Liver (tissue), 9 donors: ENCODE results near the gene DNAI2. TPM values are rescaled to one million over a fixed set of nuclear protein-coding genes. Genes with fewer than 3 reads are reported as not detected.

Experiments
- DNase-seq: peaks from one replicate; pipeline ENCODE4 v3.0.0-alpha.2; 2017; ENCODE audit warnings: low spot score
- H3K27ac ChIP-seq, 2 donors: one replicate each; pipeline ENCODE4 v1.7.0; 2013; ENCODE audit warnings: inconsistent platforms in 2 of 2, low read length in 2 of 2, control low read depth in 1 of 2, low read depth in 1 of 2, mild to moderate bottlenecking in 1 of 2
- H3K27me3 ChIP-seq, 4 donors: one replicate each; pipeline versions ENCODE4 v1.6.1 to v1.7.0; 2013; ENCODE audit warnings: low read length in 3 of 4, inconsistent platforms in 1 of 4, mild to moderate bottlenecking in 1 of 4, moderate library complexity in 1 of 4; ENCODE audit not compliant: control insufficient read depth in 4 of 4, insufficient read depth in 4 of 4
- H3K36me3 ChIP-seq, 4 donors: one replicate each; pipeline versions ENCODE4 v1.6.1 to v1.7.0; 2013; ENCODE audit warnings: low read length in 3 of 4, mild to moderate bottlenecking in 3 of 4, low read depth in 1 of 4, moderate library complexity in 1 of 4; ENCODE audit not compliant: control insufficient read depth in 4 of 4, insufficient read depth in 3 of 4
- H3K4me1 ChIP-seq, 4 donors: one replicate each; pipeline versions ENCODE4 v1.6.1 to v1.7.0; 2013; ENCODE audit warnings: low read length in 3 of 4, mild to moderate bottlenecking in 3 of 4, moderate library complexity in 1 of 4; ENCODE audit not compliant: control insufficient read depth in 4 of 4, insufficient read depth in 4 of 4
- H3K4me3 ChIP-seq, 3 donors: one replicate each; pipeline versions ENCODE4 v1.6.1 to v1.7.0; 2013; ENCODE audit warnings: low read length in 3 of 3, control low read depth in 1 of 3, low read depth in 1 of 3, mild to moderate bottlenecking in 1 of 3
- H3K9ac ChIP-seq, 2 donors: one replicate each; pipeline ENCODE4 v1.7.0; 2013; ENCODE audit warnings: low read length in 2 of 2, mild to moderate bottlenecking in 2 of 2, moderate library complexity in 2 of 2, control low read depth in 1 of 2, low read depth in 1 of 2
- H3K9me3 ChIP-seq, 4 donors: one replicate each; pipeline versions ENCODE4 v1.6.1 to v1.7.0; 2013; ENCODE audit warnings: low read length in 3 of 4; ENCODE audit not compliant: control insufficient read depth in 4 of 4
- CTCF ChIP-seq: fragments of 150-350 bp; IDR thresholded peaks from 2 replicates; pipeline ENCODE4 v1.5.1; 2017; ENCODE audit warnings: improper control_type of control experiment, low read depth, low read length; ENCODE audit not compliant: missing input control
- EGR1 ChIP-seq, 2 donors: IDR thresholded peaks; 2 replicates each; pipeline ENCODE4 v1.6.1; 2016 to 2018; ENCODE audit warnings: antibody characterized with exemption in 2 of 2, low read depth in 2 of 2
- FOXA1 ChIP-seq: IDR thresholded peaks from 2 replicates; pipeline ENCODE4 v1.6.1; 2016; ENCODE audit warnings: antibody characterized with exemption
- FOXA2 ChIP-seq: IDR thresholded peaks from 2 replicates; pipeline ENCODE4 v1.6.1; 2016; ENCODE audit warnings: antibody characterized with exemption
- GABPA ChIP-seq, 2 donors: IDR thresholded peaks in 1 of 2; conservative IDR thresholded peaks in 1 of 2; 2 replicates each; pipeline ENCODE4 v1.6.1; 2016; ENCODE audit warnings: antibody characterized with exemption in 2 of 2, mild to moderate bottlenecking in 1 of 2, moderate library complexity in 1 of 2
- HNF4A ChIP-seq, 2 donors: conservative IDR thresholded peaks; 2 replicates each; pipeline ENCODE4 v1.6.1; 2016; ENCODE audit warnings: antibody characterized with exemption in 2 of 2, mild to moderate bottlenecking in 2 of 2
- HNF4G ChIP-seq: IDR thresholded peaks from 2 replicates; pipeline ENCODE4 v1.6.1; 2016; ENCODE audit warnings: antibody characterized with exemption
- JUND ChIP-seq, 2 donors: IDR thresholded peaks; 2 replicates each; pipeline ENCODE4 v1.6.1; 2016; ENCODE audit warnings: antibody characterized with exemption in 2 of 2
- MAX ChIP-seq: IDR thresholded peaks from 2 replicates; pipeline ENCODE4 v1.6.1; 2016; ENCODE audit warnings: antibody characterized with exemption
- NR2F2 ChIP-seq: IDR thresholded peaks from 2 replicates; pipeline ENCODE4 v1.6.1; 2016; ENCODE audit warnings: antibody characterized with exemption
- RAD21 ChIP-seq, 2 donors: IDR thresholded peaks; 2 replicates each; pipeline ENCODE4 v1.6.1; 2016; ENCODE audit warnings: antibody characterized with exemption in 2 of 2, mild to moderate bottlenecking in 2 of 2
- REST ChIP-seq: IDR thresholded peaks from 2 replicates; pipeline ENCODE4 v1.6.1; 2016; ENCODE audit warnings: antibody characterized with exemption, mild to moderate bottlenecking
- RXRA ChIP-seq, 2 donors: IDR thresholded peaks; 2 replicates each; pipeline ENCODE4 v1.6.1; 2017 to 2018; ENCODE audit warnings: antibody characterized with exemption in 2 of 2, mild to moderate bottlenecking in 1 of 2
- SP1 ChIP-seq: IDR thresholded peaks from 2 replicates; pipeline ENCODE4 v1.6.1; 2018; ENCODE audit warnings: antibody characterized with exemption, mild to moderate bottlenecking
- TAF1 ChIP-seq: conservative IDR thresholded peaks from 2 replicates; pipeline ENCODE4 v1.6.1; 2016; ENCODE audit warnings: antibody characterized with exemption, mild to moderate bottlenecking
- YY1 ChIP-seq: IDR thresholded peaks from 2 replicates; pipeline ENCODE4 v1.6.1; 2016; ENCODE audit warnings: antibody characterized with exemption, mild to moderate bottlenecking
- ZBTB33 ChIP-seq: IDR thresholded peaks from 2 replicates; pipeline ENCODE4 v1.6.1; 2016; ENCODE audit warnings: antibody characterized with exemption
- WGBS: extraction: QIAGEN DNeasy Blood & Tissue Kit; methylation state at CpG from one replicate; pipeline ENCODE4 v1.1.7; 2013; 5-methylcytosine and 5-hydroxymethylcytosine counted together
- polyA plus RNA-seq, 2 donors: library from polyadenylated mRNA; stranded (reverse) in 1 of 2; unstranded in 1 of 2; fragments of 200-250 nt in 1 of 2; fragments of >200 nt in 1 of 2; fragmentation: Nextera tagmentation in 1 of 2; extraction: Ambion mirVana in 1 of 2; gene quantifications; one replicate each; pipeline versions ENCODE4 v1.2.1 to v1.2.3, GENCODE V29; 2013 to 2015
- total RNA-seq, 2 donors: library from RNA; depleted of rRNA; stranded (reverse); fragments of >200 nt; gene quantifications; one replicate each; pipeline ENCODE4 v1.2.3, GENCODE V29; 2014
- TF ChIP-seq, protein P1 (sequence below): IDR thresholded peaks from 2 replicates; pipeline ENCODE4 v1.6.1; 2016; ENCODE audit warnings: antibody characterized with exemption
- donor health status: healthy.
- donor health status: healthy.
- donor health status: healthy.
- donor health status: healthy.
- donor health status: healthy.

DNAI2 gene
- total and polyA plus RNA-seq, 4 donors, result not detected

DNA sequence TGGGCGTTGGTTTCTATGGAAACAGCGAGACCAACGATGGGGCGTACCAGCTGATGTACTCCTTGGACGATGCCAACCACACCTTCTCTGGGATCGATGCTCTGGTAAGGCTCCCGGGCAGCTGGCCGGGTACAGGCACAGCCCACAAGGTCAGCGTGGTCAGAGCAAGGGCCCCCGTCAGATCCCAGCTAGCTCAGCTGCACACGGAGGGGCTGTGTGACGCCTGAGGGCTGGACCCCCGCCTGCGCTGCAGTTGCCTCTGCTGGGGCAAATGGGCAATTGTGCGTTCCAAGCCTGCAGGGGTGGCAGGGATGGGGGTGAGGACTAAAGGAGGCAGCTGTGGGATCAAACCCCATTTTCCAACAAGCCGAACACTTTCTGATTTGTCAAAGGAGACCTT, 43.1 kb upstream of the DNAI2 start:
- Histone ChIP-seq H3K27me3 (no peaks in the 10 kb centered on the region), H3K4me3 (no peak overlapping the region), H3K36me3 (no peaks in the 10 kb centered on the region), H3K9me3 (no peaks in the 10 kb centered on the region), H3K9ac (no peak overlapping the region), H3K27ac (no peak overlapping the region), H3K4me1 (no peaks in the 10 kb centered on the region)
- TF ChIP-seq HNF4A (conservative IDR thresholded peaks at IDR 0.05) (no peak), EGR1 (IDR thresholded peaks at IDR 0.05; ENCODE audit: low read depth in 2 of 2) (no peak), FOXA1 (no peak), JUND (IDR thresholded peaks at IDR 0.05) (no peak), HNF4G (no peak), NR2F2 (no peak), REST (no peak), RXRA (IDR thresholded peaks at IDR 0.05) (no peak)
- WGBS, result 93% methylated on average over 16 of the region's 16 CpGs
- no peak for DNase-seq

DNA sequence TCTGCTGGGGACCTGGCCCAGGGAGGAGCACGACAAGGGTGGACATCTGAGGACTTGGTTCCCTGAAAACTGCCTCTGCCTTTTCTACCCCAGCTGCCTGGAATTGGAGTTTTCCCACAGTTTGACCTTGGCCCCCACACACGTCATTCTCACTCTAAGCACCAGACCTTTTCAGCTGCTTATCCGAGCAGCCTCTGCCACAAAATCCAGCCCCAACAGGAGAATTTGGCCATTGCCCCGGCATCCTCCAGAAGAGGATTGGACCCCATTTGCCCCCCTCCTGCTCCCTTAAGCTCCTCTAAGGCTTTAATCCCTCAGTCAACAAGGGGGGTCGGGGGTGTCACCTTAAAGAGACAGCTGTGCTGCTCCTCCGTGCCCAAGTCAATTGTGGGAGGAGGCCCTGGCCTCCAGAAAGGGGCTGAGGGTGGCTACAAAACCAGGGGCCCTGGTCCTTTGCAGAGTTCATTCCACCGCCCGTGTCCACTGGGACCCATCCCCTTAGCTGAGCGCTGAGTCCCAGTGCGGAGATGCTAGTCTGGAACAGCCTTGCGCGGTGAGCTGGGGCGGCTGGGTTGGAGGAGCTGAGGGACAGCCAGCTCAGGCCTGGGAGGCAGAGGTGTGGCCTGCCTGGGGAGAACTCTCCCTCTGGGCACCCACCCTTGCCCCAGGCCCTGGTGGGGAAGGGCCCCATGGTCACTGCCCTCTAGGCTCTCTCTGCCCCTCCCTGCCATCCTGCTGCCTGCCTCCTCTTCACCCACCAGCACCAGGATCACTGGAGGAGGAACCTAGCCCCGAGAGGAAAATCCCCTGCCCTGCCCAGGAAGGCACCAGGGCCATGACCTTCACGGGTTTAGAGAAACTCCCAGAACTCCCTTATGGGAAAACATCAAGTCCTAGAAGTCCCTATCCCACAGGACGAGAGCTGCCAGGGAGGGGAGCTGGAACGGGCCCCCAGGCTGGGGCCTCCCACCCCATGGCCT, 41.8 kb upstream of the DNAI2 start:
- Histone ChIP-seq H3K9me3 (no peaks in the 10 kb centered on the region), H3K4me3 (no peak overlapping the region), H3K27me3 (no peaks in the 10 kb centered on the region), H3K36me3 (no peaks in the 10 kb centered on the region), H3K4me1 (no peaks in the 10 kb centered on the region), H3K27ac (no peak overlapping the region), H3K9ac (no peak overlapping the region)
- 87% methylated on average over 17 of the region's 17 CpGs for WGBS
- TF ChIP-seq NR2F2 (no peak), RXRA (IDR thresholded peaks at IDR 0.05) (no peak), EGR1 (IDR thresholded peaks at IDR 0.05; ENCODE audit: low read depth in 2 of 2) (no peak), HNF4G (no peak), GABPA (IDR thresholded peaks at IDR 0.05 in 1 of 2, conservative IDR thresholded peaks at IDR 0.05 in 1 of 2) (no peak), RAD21 (IDR thresholded peaks at IDR 0.05) (no peak), REST (no peak), ZBTB33 (no peak), JUND (IDR thresholded peaks at IDR 0.05) (no peak), FOXA1 (no peak), SP1 (no peak), CTCF (no peak), YY1 (no peak), TAF1 (no peak), FOXA2 (no peak), HNF4A (conservative IDR thresholded peaks at IDR 0.05) (no peak), MAX (no peak)
- TF ChIP-seq, protein P1, sequence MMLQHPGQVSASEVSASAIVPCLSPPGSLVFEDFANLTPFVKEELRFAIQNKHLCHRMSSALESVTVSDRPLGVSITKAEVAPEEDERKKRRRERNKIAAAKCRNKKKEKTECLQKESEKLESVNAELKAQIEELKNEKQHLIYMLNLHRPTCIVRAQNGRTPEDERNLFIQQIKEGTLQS, result no peak
- no peak for DNase-seq
